Cardiac atrium fibroblast (primary cell): ENCODE data around the gene SEC14L1. TPM values are rescaled to one million over a fixed set of nuclear protein-coding genes. Genes with fewer than 3 reads are reported as not detected.

Experiments
- total RNA-seq: library from RNA; depleted of rRNA; stranded (reverse); fragments of >200 nt; gene quantifications from 2 replicates; pipeline ENCODE4 v1.2.3, GENCODE V29; 2015

The SEC14L1 gene
- total RNA-seq = 37.0 and 42.3 TPM in 2 replicates

GRCh38 chr17:77140878-77141767, at the start of gene SEC14L1:
SEC14L1 (plus strand) TSS chr17:77140969; CDS start chr17:77143597, 2,628 bp downstream.

